GM15510 (cell line): ENCODE data around the gene ERBB2.

Source experiments
- POLR2A ChIP-seq: IDR thresholded peaks from 3 replicates; pipeline ENCODE4 v1.6.1; 2011; ENCODE audit warnings: borderline replicate concordance; ENCODE audit not compliant: insufficient read length; ENCODE audit errors: extremely low read depth

ERBB2 gene

DNA sequence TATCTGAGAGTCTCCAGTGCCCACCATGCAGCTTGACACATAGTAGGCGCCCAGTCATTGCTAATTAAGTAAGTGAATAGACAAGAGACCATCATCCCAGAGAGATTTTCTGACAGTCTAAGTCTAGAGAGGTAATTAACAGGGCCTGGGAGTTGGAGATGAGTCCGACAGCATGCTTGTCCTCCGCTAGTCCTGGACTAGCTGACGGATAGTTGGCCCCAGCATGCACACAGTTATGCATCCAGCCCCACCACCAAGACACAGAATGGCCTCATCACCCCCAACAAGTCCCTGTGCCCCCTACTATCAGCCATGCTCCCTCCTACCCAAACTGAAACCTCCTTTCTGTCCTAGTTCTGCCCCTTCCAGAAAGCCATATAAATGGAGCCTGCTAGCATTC is 47.9 kb downstream of the ERBB2 start:
- no peak for TF ChIP-seq POLR2A

DNA sequence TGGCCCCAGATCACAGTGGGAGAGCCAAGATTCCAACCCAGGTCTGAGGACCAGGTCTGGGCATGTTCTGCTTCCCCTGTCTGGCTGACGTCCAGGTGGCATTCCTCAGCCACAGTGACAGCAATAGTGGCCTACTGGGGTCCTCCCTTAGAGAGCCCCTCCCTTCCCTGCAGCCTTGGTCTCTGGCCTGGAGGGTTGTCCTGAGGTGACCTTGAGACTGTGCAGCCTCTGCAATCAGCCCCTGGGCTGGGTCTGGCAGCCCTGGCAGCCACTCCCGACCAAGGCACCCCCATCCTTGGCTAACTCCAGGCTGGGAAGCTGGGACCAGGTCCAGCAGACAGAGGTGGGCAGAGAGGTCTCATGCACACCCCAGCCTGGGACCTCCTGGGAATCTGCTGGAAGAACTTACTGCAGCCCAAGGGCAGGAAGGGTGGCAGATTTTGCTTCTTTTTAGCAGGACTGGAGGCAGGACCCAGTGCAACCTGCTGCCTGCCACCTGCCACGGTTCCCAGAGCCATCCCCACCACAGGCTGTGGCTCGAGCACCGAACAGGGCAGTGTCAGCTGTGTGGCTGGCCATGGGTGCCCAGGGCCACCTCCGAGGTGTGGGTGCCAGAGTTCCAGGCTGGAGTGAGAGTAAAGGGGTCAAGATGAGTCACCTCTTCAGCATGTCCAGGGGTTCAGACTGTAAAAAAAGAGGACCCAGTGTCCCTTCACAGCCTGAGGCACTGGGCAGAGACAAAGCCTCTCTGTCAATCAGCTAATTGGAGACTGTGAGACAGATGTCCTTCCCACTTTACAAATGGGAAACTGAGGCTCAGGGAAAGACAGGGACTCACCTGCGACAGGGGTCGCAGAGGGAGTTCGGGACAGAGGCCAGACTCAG is 50.5 kb downstream of the ERBB2 start:
- no peak for TF ChIP-seq POLR2A

DNA sequence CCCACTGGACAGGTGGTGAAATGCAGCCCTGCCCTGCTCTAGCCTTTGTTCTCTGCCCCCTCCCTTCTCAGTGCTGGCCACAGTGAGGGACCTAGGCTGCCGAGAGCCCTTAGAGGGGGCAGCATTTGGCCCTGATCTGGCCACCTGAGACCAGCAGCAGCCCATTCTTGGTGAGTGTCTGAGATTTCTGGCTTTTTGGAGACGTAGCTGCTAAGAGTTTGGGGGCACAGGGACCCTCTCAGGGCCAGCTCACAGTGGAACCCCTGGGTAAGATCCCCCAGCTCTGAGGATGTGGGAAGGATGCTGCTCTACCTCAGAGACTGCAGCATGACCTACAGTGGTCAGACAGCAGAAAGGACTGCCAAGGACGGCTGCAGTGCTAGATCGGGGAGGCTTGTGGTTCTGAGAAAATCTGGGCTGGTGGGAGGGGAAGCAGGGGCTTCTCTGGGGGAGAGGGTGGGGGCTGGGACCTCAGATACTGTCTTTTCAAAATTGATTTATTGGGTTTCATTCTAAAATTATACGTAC is 51.2 kb downstream of the ERBB2 start:
- TF ChIP-seq POLR2A: no peak

DNA sequence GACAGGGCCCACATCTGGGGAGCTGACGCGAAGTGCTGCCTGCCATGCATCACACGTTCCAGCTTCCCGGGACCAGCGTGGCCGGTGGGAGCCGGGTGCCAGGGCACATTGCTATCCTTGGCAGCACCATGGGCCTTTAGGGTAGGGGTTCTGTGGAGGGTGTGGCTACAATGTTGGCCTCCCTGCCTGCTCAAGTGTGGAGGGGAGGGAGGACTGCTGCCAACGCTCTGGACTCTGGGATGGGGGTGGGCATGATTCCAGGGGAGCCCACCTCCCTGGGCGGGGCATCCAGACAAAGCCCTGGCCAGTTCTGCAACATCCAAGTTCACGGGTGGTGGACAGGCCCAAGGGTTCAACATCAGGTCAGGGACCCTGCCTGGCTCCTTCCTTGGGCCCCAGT is 51.8 kb downstream of the ERBB2 start:
- TF ChIP-seq POLR2A: no peak

DNA sequence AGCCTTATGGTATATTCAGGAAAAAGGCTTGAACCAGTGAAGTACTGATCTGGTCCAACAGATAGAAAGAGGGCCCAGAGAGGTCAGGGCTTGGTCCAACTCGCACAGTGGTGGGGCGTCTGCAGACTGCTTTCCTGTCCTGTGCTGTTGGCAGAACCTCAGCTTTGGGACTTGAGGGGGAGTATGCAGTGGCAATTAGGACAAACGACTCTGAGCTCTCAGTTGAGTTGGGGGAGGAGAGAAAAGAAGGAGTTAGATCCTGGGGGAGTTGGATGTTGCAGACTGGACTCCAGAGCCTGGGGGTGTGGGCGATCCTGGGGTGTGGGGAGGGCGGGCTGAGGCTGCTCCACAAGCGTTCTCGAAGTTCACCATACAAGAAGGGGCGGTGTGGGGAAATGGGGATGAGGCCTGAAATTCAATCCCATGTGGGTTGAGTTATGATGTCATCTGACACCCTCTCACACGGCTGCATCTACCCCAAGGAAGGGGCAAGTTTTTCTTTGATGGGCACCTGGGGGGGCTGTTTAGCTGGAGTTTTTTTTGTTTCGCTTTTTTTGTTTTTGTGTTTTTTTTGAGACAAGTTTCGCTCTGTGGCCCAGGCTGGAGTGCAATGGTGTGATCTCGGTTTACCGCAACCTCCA is 52.5 kb downstream of the ERBB2 start:
- no peak for TF ChIP-seq POLR2A

DNA sequence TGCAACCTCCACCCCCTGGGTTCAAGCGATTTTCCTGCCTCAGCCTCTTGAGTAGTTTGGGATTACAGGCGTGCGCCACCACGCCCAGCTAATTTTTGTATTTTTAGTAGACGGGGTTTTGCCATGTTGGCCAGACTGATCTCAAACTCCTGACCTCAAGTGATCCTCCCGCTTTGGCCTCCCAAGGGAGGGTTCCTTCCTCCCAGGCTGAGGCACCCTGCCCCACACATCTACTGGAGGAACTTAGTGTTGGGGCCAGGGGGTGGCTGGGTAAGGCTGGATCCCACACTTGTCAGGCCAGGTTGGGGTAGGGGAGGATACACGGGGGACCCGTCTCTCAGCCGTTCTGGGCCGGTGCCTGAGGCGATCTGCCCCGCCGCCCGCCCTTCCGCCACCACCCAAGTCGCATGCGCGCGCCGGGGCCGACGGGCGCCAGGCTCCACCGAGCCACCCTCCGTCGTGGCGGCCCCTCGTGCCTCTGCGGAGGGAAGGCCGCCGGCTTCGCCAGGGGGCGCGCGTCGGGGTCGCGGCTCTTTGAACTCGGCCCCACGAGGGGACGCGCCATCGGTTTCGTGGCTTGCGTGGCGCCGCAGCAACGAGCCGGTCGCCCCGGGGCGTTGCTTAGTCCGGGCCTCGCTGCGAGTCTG is 53.8 kb downstream of the ERBB2 start:
- peak; percentile 65 for TF ChIP-seq POLR2A

DNA sequence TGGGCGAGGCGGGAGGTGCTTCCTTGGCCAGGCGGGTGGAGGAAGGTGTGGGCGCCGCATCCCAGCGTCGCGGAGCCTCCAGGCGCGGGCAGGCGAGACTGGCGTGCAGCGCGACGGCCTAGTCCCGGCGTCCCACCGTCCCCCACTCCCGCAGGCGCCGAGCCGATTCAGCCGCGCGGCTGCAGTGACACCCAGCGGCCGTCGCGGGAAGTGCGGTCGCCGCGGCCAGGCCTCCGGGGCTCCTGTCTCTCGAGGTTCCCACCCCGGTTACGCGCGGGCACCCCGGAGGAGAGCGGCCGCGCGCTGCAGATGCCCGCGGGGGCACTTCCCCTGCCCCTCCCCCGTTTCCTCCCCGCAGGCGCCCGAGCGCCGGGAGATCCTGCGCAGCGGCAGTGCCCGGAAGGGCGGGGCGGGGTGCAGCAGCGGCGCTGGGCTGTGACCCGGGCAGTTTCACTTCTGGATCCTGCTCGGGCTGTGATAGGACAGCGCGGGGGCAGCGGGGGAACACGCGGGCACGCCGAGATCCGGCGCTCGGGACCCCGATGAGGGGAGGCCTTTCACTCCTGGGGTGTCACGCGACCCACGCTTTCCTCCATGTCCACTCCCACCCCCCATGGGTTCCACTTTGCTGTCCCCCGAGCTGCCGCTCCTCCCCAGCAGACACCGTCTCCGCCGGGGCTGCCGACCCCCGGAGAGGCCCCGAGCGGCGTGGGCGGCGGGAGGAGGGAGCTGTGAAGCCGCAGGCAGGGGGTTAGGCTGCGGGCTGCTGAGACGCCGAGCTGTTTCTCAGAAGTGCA is 54.5 kb downstream of the ERBB2 start:
- TF ChIP-seq POLR2A: peak; percentile 45

DNA sequence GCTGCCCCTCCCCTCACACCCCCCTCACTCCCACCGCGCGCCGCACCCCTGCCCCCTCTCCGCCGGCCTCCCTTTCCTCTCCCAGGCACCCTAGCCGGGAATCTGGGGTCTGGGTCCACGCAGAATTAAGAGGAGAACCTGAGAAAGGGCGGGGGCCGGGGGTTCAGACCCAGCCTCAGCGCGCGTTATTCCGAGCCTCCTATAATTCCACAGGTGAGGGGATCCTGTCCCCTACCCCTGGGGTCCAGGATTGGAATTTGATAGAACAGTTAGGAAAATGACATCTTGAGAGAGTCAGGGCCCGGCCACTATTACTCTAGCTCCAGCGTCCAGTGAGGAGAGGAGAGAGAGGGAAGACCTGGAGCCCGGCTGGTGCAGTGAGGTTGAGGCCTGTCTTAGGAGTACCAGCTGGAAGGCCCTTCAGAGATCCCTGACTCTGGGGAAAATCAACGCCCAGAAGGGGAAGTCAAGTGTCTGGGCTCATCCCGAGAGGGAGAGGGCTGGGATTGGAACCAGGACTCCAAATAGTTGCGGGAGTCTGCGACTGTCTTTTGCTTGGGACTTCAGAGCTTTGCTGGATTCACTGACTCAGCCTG is 55.2 kb downstream of the ERBB2 start:
- TF ChIP-seq POLR2A: no peak

DNA sequence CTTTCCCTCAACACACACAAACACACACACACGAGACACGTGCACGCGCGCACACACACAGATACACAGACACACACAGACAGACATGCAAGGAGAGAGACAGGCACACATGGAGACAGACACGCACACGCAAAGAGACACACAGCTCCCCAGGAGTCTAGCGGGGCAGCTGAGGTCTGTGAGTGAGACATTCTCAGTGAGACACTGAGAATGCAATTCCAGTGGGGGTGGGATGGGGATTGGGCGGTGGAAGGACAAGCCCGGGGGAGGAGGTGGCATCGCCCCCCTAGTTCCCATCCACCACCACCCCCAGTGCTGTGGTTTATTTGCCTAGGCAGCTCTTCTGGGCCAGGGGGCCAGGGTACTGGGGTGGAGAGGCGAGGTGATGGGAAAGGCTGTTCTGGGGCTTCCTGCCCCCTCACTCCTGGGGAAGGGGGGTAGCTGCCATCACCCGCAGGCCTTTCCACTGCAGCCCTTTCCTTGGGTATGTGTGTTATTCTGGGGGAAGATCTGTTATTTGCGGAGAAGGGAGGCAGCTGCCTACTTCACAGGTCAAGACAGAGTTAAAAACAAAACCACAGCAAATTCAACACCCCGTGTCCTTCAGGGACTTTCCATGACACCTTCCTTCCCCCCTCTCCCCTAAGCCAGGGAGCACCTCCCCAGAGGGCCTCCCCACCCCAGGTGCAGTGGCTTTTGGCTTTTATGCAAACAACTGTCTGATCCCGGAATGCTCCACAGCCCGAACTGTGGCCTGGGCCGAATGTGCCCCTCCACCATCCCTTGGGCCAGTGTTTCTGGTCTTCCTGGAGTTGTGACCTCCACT is 55.9 kb downstream of the ERBB2 start:
- peak; percentile 30 for TF ChIP-seq POLR2A

DNA sequence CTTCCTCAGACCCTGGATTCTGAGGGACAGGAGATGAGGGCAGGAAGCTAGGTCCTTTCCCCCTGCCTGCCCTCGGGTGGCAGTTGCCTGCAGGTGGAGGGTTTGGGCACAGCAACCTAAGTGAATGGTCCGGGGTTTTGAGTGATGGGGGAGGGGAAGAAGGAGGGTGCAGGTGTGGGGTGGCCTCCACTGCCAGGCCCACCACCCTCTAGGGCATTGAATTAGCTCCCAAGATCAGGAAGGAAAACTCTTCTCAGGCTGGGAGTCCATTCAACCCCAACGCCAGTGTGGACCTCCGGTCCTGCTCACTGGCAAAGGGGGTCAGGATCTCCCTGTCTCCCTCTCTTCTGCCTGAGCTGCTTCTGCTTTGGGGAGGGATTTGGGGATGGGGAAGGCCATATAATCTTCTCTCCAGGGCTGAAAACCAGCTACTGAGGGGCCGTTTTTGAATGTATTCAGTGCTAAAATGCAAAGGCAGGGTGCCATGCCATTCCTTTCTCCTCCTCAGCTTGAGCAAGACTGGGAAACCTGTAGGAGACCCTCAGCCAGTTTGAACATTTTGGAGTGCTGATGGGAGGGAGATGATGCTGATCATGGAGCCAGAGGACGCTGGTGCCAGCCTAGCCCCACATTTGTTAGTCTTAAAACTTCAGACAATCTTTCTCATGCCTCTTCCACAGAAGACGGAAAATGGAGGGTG is 56.7 kb downstream of the ERBB2 start:
- TF ChIP-seq POLR2A: peak; percentile 10

DNA sequence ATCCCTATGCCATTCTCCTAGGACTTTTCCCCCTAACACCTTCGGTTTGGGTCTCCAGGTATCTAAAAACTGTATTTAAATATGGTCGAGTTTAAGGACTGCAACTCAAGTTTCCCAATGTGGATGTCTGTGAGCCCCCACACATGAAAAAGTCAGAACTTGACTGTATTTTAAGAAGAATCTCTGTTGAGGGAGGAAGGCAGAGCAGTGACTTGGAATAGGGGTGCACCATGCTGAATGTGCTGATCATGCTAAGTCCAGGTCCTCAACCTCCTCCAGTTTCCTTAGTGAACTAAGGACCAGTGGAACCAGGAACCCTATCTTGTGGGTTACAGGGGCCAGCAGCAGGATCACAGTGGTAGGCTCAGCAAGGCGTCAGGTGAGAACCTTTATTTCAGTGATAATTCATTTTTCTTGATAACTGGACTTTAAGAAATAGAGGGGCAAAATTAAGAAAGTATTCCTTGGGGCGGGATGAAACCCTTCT is 57.4 kb downstream of the ERBB2 start:
- TF ChIP-seq POLR2A: no peak
